Pons (tissue), 1 donor: ENCODE measurements around the gene FHIT.

Source experiments
- DNase-seq: peaks from one replicate; pipeline ENCODE4 v3.0.0-alpha.2; 2016; ENCODE audit warnings: low spot score

FHIT gene

GRCh38 chr3:59877263-59878037, 1373.8 kb downstream of the FHIT start:
- DNase-seq, result no peak

- peak; percentile 86 for DNase-seq
Observed at GRCh38 chr3:59876533-59877062, 1374.7 kb downstream of the FHIT start.

DNA sequence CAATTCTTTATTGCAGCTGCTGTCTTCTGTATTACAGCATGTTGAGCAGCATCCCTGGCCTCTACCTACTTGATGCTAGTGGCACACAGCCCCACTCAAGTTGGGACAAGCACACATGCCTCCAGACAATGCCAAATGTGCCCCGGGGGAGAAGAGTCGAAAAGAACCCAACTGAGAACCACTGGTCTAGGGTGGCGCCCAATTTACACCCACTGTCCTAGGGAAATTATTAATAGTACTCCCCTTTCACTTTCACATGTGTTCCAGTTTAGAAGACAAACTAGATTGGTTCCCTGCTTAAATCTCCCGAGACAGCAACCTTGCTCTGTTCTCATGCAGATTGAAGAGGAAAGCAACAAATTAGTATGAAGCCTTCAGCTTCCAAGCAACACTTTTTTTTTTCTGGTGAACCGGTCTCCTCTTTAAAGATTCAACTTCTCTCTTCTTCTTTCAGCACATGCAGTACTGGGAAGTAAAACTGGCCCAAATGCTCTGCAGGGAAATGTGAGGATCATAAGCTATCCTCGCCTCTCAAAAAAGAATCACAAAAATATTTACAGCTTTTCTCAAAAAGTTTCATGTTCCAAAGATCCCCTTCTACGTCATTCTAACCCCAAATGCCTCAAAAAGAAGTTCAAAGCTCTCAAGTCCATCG, 1377.5 kb downstream of the FHIT start:
- peak; percentile 63 for DNase-seq

DNA sequence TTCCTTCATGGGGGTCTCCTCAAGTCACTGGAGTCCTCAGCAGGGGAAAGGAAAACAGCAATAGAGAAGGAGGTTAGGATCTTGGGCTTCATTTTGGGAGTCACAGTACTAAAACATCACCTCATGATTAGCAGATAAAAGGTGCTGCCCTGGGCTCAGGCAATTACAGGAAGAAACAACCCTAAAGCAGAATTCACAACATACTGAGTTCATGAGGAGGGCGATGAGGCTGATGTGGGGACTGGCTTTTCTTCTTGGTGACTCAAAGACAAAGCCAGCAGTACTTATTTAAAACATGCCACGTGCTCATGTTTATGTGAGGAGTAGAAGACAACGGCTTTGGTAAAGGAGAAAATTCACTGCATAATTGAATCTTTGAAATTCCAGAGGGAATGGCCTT, 1379.1 kb downstream of the FHIT start:
- no peak for DNase-seq

GRCh38 chr3:59867185-59868002, 1383.9 kb downstream of the FHIT start:
- DNase-seq, result no peak

- peak; percentile 75 for DNase-seq
Observed at GRCh38 chr3:59866076-59866475, 1385.2 kb downstream of the FHIT start.

GRCh38 chr3:59865351-59865750, 1385.9 kb downstream of the FHIT start:
- no peak for DNase-seq

GRCh38 chr3:59862686-59863085, 1388.6 kb downstream of the FHIT start:
- no peak for DNase-seq

- peak; percentile 80 for DNase-seq
Observed at GRCh38 chr3:59857589-59858346, 1393.5 kb downstream of the FHIT start.

DNA sequence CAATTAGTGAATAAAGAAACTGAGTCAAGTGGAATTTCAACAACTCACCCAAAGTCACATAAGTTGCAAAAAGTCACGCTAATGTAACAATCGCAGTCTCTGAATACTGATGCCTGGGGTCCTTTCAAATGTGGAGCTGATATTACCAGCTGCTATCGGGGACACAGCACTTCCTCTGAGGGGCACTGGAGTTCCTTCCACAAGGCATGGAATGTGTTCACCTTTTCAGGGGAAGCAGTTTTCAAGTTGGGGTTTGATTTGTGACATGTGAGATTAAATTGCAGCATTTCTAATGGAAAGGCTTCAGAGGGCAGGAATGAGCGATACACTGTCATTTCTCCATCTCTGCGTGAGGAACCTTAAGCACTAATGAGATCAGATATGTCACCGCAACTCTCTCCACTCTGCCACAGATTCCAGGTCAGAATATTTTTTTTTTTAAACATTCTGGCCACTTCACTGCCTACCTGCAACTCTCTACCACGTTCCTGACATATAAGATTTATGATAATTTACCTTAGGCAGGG, 1394.3 kb downstream of the FHIT start:
- DNase-seq, result no peak

DNA sequence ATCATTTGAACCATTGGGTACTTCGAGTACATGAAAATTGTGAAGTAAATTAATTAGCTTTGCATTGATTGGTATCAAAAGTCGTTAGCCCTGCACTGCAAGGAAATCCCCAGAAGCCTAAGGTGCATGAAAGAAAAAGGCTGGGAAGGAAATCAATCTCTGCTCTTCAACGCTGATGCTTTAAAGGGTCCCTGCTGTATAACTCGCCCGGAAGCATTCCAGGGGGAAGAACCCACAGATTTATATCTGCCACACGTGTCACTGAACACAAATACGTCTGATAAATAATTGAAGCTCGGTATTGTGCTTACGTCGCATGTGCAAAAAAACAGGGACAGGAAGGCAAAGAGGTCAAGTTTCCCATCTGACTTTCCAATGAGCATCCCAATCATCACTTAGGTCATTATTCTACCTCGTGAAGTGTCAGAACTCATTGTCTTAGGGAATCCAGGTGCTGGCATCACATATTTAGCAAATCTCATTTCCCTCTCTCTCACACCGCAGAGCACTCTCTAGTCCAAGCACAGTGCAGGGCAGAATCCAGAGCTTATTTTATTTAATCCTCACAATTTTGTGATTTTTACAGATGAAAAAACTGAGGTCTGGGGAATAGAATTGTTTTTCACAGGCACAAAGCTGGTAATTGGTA, 1397.1 kb downstream of the FHIT start:
- no peak for DNase-seq

GRCh38 chr3:59850417-59850816, 1400.8 kb downstream of the FHIT start:
- DNase-seq, result no peak

DNA sequence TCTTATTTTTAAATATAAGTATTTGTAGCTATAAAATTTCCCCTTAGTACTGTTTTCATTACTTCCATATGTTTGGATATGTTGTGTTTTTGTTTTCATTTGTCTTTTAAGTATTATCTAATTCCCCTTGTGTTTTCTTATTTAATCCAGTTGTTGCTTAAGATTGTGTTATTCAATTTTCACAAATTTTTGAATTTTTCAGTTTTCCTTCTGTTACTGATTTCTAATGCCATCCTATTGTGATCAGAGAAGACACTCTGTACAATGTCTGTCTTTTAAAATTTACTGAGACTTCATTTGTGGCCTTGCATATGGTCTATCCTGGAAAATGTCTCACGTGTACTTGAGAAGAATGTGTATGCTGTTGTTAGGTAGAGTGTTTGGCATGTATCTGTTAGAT, 1405.9 kb downstream of the FHIT start:
- DNase-seq, result no peak

GRCh38 chr3:59843821-59844220, 1407.4 kb downstream of the FHIT start:
- no peak for DNase-seq

DNA sequence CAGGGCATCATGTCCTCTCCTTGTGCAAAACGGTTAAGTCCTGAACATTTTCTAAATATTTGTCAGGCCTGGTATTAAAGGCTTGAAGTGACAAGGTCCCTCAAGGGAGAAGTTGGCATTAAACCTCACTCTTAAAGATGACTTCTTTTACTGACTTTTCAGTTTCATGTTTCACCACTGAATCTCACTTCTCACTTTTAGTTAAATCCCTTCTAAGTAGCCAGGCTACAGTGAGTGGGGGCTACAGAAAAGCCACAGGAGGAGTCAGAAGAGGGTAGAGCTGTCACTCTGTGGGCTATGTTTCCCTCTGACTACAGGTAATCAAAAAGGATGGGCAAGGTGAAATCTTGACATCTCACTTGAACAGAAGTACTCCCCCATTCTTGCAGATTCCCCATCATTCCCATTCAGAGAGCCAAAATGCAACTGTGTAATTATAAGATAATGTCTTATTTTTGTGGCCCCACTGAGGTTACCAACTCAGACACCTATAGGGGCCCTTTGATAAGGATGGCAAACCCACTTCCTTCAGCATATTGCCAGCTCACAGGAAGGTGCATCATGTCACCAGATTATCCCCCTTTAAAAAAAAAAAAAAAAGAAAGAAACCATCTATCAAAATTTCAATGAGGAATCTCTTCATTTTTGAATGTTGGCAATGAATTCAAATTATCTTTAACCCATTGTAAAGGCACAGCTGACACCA, 1411.3 kb downstream of the FHIT start:
- DNase-seq, result peak; percentile 71

DNA sequence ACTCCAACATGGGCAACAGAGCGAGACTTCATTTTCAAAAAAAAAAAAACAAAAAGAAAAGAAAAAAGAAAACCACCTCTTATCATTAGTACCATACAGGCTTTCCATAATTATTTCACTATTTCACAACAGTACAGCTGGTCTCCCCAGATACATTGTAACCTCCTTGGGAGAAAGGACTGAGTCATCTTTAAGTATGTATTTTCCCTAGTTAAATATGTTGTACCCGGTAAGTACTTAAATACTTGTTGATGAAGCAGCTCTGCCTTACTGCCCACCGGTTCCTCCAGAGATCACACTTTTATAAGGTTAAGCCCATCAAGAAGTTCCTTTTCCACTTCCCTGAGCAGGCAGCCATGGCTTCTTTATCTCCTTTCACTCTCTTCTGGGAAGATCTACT, 1412.0 kb downstream of the FHIT start:
- DNase-seq, result no peak

GRCh38 chr3:59836531-59836930, 1414.7 kb downstream of the FHIT start:
- no peak for DNase-seq

- DNase-seq, result no peak
Observed at GRCh38 chr3:59832702-59833101, 1418.5 kb downstream of the FHIT start.

GRCh38 chr3:59832241-59832640, 1419.0 kb downstream of the FHIT start:
- no peak for DNase-seq

- DNase-seq, result no peak
Observed at GRCh38 chr3:59831394-59831793, 1419.9 kb downstream of the FHIT start.
